HepG2 (cell line): ENCODE data around the gene SLX4. TPM values are rescaled to one million over a fixed set of nuclear protein-coding genes. Genes with fewer than 3 reads are reported as not detected.

Experiments
- ATAC-seq: fragments of 200-7000 bp; cut with Tn5 transposase; 3 replicates; pipeline ENCODE4 v1.9.1; 2020; ENCODE audit warnings: mild to moderate bottlenecking, moderate library complexity
- BruUV-seq: library from RNA; stranded (reverse); fragments of 400-500 nt; replicated peaks from 2 replicates; lab custom pipeline; 2021; lab: Mats Ljungman, UMichigan
- CTCF ChIA-PET: fragments of 300-600 bp; formaldehyde crosslinking; extraction: SDS; loops from one replicate; lab custom pipeline; 2021; ENCODE audit warnings: low total read pairs, inconsistent platforms, low intra/inter-chr PET ratio; lab: Yijun Ruan, JAX
- POLR2A ChIA-PET: fragments of 350-600 bp; sonication (Branson Sonifier 250); formaldehyde crosslinking; loops from one replicate; lab custom pipeline; 2020; ENCODE audit warnings: antibody characterized with exemption, inconsistent platforms; lab: Yijun Ruan, JAX
- DNase-seq: peaks from one replicate; pipeline ENCODE4 v3.0.0-alpha.2; 2015; ENCODE audit warnings: low spot score
- FAIRE-seq: peaks from 3 replicates; lab custom pipeline; 2011; peaks lifted over from hg19 to GRCh38; lab: Jason Lieb, UNC
- H2AFZ ChIP-seq: one replicate; pipeline ENCODE4 v1.6.1; 2011; ENCODE audit warnings: low read length, inconsistent platforms
- H3K27ac ChIP-seq: fragments of 300-600 bp; 3 replicates; pipeline ENCODE4 v1.8.0; 2011; ENCODE audit warnings: mixed run types, mild to moderate bottlenecking, mixed read lengths, low read length, inconsistent platforms; ENCODE audit not compliant: insufficient read depth; ENCODE audit errors: extremely low read length
- H3K27me3 ChIP-seq, 2 experiments: fragments of 200-600 bp in 1 of 2; 2 replicates in 1 of 2; 3 replicates in 1 of 2; pipeline versions ENCODE4 v1.6.0 to v1.8.0; 2011; ENCODE audit warnings: low read length in 2 of 2, mild to moderate bottlenecking in 2 of 2, moderate library complexity in 2 of 2, inconsistent platforms in 1 of 2; ENCODE audit not compliant: insufficient read depth in 2 of 2, control insufficient read depth in 1 of 2
- H3K36me3 ChIP-seq, 2 experiments: fragments of 200-600 bp in 1 of 2; replicated peaks in 1 of 2; 2 replicates in 1 of 2; 3 replicates in 1 of 2; pipeline versions ENCODE4 v1.5.1 to v1.8.0; 2011; ENCODE audit warnings: low read length in 2 of 2, inconsistent platforms in 1 of 2; ENCODE audit not compliant: insufficient read depth in 2 of 2, control insufficient read depth in 1 of 2
- H3K4me1 ChIP-seq: 2 replicates; pipeline ENCODE4 v1.5.1; 2012; ENCODE audit warnings: low read length, inconsistent platforms; ENCODE audit not compliant: insufficient read depth
- H3K4me2 ChIP-seq: 2 replicates; pipeline ENCODE4 v1.6.0; 2011; ENCODE audit warnings: low read depth, low read length, inconsistent platforms
- H3K4me3 ChIP-seq, 3 experiments: fragments of 200-600 bp in 1 of 3; sonication (generic), shearing (Covaris generic) in 1 of 3; replicated peaks in 1 of 3; 2 replicates each; pipeline ENCODE4 v1.5.1; 2011 to 2016; ENCODE audit warnings: low read length in 3 of 3, inconsistent platforms in 2 of 3, low read depth in 2 of 3, mild to moderate bottlenecking in 2 of 3, control low read depth in 1 of 3, mixed read lengths in 1 of 3; ENCODE audit not compliant: insufficient read depth in 1 of 3
- H3K79me2 ChIP-seq: one replicate; pipeline ENCODE4 v1.6.1; 2011; ENCODE audit warnings: low read length, inconsistent platforms; ENCODE audit not compliant: insufficient read depth
- H3K9ac ChIP-seq: 2 replicates; pipeline ENCODE4 v1.6.0; 2011; ENCODE audit warnings: mild to moderate bottlenecking, low read depth, low read length, inconsistent platforms; ENCODE audit not compliant: insufficient read depth
- H3K9me3 ChIP-seq: 2 replicates; pipeline ENCODE4 v1.5.1; 2012; ENCODE audit warnings: mild to moderate bottlenecking, low read length
- H4K20me1 ChIP-seq: 2 replicates; pipeline ENCODE4 v1.6.0; 2011; ENCODE audit warnings: inconsistent platforms, mild to moderate bottlenecking, low read length, moderate library complexity; ENCODE audit not compliant: insufficient read depth
- ARNT2 ChIP-seq: sonication (generic); formaldehyde crosslinking; IDR thresholded peaks from 2 replicates; pipeline ENCODE4 v1.8.0; 2022; ENCODE audit warnings: mild to moderate bottlenecking, low read depth, missing genetic modification reagents, moderate library complexity
- BORCS8-MEF2B ChIP-seq: sonication (generic); formaldehyde crosslinking; IDR thresholded peaks from 2 replicates; pipeline ENCODE4 v1.8.0; 2022; ENCODE audit warnings: mild to moderate bottlenecking, missing genetic modification reagents
- HNRNPUL1 ChIP-seq: fragments of 200-400 bp; formaldehyde crosslinking; IDR thresholded peaks from 2 replicates; pipeline ENCODE4 v1.6.1; 2017; ENCODE audit warnings: low read depth, mild to moderate bottlenecking, low read length, moderate library complexity
- NFE2 ChIP-seq: sonication (generic); formaldehyde crosslinking; IDR thresholded peaks from 2 replicates; pipeline ENCODE4 v1.4.0; 2020; ENCODE audit warnings: missing genetic modification reagents
- STAG1 ChIP-seq: sonication (generic); formaldehyde crosslinking; IDR thresholded peaks from 2 replicates; pipeline ENCODE4 v1.4.0; 2020; ENCODE audit warnings: missing genetic modification reagents
- ZNF558 ChIP-seq: sonication (generic); formaldehyde crosslinking; IDR thresholded peaks from 2 replicates; pipeline ENCODE4 v1.9.0; 2022; ENCODE audit warnings: mild to moderate bottlenecking, missing genetic modification reagents, borderline replicate concordance
- WGBS: methylation state at CpG from one replicate; pipeline ENCODE4 v1.1.6; 2017; ENCODE audit warnings: low lambda C conversion rate; 5-methylcytosine and 5-hydroxymethylcytosine counted together
- in situ Hi-C: cut with HindIII; loops from 2 replicates; pipeline ENCODE4 v1.10.0; 2017; ENCODE audit warnings: low pct_unique_long_range_greater_than_20kb; ENCODE audit not compliant: extremely low pct_ligation_motif_present
- intact Hi-C: fragments of 100-400 bp; cut with micrococcal nuclease; formaldehyde crosslinking; loops from one replicate; pipeline ENCODE4 v1.10.0; 2022; ENCODE audit not compliant: unreplicated experiment
- polyA plus RNA-seq, 8 experiments: library from polyadenylated mRNA; depleted of rRNA in 3 of 8; stranded (reverse) in 7 of 8; unstranded in 1 of 8; fragments of >200 nt; fragmentation: Illumina TruSeq in 4 of 8; extraction: Trizol in 4 of 8; gene quantifications; 2 replicates each; pipeline versions ENCODE4 v1.2.1 to v1.2.3, GENCODE V29; 2011 to 2016; ENCODE audit warnings: low read depth in 4 of 8, missing spikeins in 1 of 8, mixed read lengths in 1 of 8; ENCODE audit not compliant: insufficient read depth in 1 of 8
- total RNA-seq, 5 experiments: library from RNA; depleted of rRNA; stranded (reverse); fragments of >200 nt; fragmentation: Illumina TruSeq; extraction: Trizol; gene quantifications; 2 replicates each; pipeline ENCODE4 v1.2.3, GENCODE V29; 2016; ENCODE audit warnings: low read depth in 1 of 5
- TF ChIP-seq, protein P1 (sequence below): sonication (generic); formaldehyde crosslinking; IDR thresholded peaks from 2 replicates; pipeline ENCODE4 v1.4.0; 2020; ENCODE audit warnings: mild to moderate bottlenecking, missing genetic modification reagents
- TF ChIP-seq, protein P2 (sequence below): sonication (generic); formaldehyde crosslinking; conservative IDR thresholded peaks from 2 replicates; pipeline ENCODE4 v1.8.1; 2023; ENCODE audit warnings: missing genetic modification reagents
- TF ChIP-seq, protein P3 (sequence below): sonication (generic); formaldehyde crosslinking; IDR thresholded peaks from 2 replicates; pipeline ENCODE4 v1.4.0; 2020; ENCODE audit warnings: missing genetic modification reagents
- TF ChIP-seq, protein P4 (sequence below): IDR thresholded peaks from 2 replicates; pipeline ENCODE4 v1.4.0; 2020; ENCODE audit warnings: mild to moderate bottlenecking, missing genetic modification reagents

Gene SLX4
- total and polyA plus RNA-seq, 2 of the 13 experiments (the other 11 are each of a cell fraction or from before 2014, with no cell fraction given), result 1.1 to 3.6 TPM

DNA sequence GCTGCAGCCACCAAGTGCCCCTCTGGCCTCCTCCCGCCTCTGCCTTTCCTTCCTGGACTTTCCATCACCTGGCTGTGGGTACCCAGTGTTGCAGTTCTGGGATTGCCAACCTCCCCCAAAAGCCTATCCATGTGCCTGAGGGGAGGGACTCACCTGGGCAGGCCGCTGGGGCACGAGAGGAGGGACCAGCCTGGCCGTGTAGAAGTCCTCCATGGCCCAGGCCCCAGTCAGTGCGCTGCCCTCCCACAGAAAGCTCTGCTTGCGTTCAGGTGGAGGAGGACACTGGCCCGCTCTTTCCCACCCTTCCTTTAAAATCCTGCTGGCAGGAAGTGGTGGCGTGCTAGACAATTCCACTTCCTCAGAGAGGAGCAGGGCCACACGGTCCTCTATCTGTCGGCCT, 14.2 kb downstream of the SLX4 start:
- CTCF ChIA-PET, result no interaction called here
- DNase-seq, result no peak
- Histone ChIP-seq H2AFZ (no peak overlapping the region), H3K9me3 (peaks cover 6% of the 10 kb centered on the region), H3K36me3 (peaks cover 0 to 2% of the 10 kb centered on the region in 2 experiments; a peak in 1 of 5 replicates), H3K4me1 (peaks cover 42% of the 10 kb centered on the region), H3K27me3 (no peaks in the 10 kb centered on the region), H3K9ac (no peak overlapping the region), H3K4me2 (no peak overlapping the region), H3K27ac (no peak overlapping the region), H4K20me1 (no peaks in the 10 kb centered on the region; the same call in 1 of the 2 replicates), H3K4me3 (no peak overlapping the region), H3K79me2 (no peaks in the 10 kb centered on the region)
- POLR2A ChIA-PET, result interaction anchor here (1.5 kb wide), 1 partner anchor 13 kb away, joined by 3 read pairs; no protein-coding TSS in a partner anchor
- no TSS peak for BruUV-seq
- in situ Hi-C loops (no loop called here), intact Hi-C loops (no loop called here)
- no peak for FAIRE-seq
- no peak for ATAC-seq
- 98% methylated on average over 6 of the region's 10 CpGs for WGBS
- TF ChIP-seq HNRNPUL1 (no peak), ZNF558 (CRISPR knock-in tag) (no peak), NFE2 (CRISPR knock-in tag) (no peak), ARNT2 (CRISPR knock-in tag) (no peak), STAG1 (CRISPR knock-in tag) (no peak), BORCS8-MEF2B (CRISPR knock-in tag) (no peak)
- TF ChIP-seq, protein P1, sequence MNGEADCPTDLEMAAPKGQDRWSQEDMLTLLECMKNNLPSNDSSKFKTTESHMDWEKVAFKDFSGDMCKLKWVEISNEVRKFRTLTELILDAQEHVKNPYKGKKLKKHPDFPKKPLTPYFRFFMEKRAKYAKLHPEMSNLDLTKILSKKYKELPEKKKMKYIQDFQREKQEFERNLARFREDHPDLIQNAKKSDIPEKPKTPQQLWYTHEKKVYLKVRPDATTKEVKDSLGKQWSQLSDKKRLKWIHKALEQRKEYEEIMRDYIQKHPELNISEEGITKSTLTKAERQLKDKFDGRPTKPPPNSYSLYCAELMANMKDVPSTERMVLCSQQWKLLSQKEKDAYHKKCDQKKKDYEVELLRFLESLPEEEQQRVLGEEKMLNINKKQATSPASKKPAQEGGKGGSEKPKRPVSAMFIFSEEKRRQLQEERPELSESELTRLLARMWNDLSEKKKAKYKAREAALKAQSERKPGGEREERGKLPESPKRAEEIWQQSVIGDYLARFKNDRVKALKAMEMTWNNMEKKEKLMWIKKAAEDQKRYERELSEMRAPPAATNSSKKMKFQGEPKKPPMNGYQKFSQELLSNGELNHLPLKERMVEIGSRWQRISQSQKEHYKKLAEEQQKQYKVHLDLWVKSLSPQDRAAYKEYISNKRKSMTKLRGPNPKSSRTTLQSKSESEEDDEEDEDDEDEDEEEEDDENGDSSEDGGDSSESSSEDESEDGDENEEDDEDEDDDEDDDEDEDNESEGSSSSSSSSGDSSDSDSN (CRISPR knock-in tag), result no peak
- TF ChIP-seq, protein P2, sequence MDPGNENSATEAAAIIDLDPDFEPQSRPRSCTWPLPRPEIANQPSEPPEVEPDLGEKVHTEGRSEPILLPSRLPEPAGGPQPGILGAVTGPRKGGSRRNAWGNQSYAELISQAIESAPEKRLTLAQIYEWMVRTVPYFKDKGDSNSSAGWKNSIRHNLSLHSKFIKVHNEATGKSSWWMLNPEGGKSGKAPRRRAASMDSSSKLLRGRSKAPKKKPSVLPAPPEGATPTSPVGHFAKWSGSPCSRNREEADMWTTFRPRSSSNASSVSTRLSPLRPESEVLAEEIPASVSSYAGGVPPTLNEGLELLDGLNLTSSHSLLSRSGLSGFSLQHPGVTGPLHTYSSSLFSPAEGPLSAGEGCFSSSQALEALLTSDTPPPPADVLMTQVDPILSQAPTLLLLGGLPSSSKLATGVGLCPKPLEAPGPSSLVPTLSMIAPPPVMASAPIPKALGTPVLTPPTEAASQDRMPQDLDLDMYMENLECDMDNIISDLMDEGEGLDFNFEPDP (CRISPR knock-in tag), result no peak
- TF ChIP-seq, protein P3, sequence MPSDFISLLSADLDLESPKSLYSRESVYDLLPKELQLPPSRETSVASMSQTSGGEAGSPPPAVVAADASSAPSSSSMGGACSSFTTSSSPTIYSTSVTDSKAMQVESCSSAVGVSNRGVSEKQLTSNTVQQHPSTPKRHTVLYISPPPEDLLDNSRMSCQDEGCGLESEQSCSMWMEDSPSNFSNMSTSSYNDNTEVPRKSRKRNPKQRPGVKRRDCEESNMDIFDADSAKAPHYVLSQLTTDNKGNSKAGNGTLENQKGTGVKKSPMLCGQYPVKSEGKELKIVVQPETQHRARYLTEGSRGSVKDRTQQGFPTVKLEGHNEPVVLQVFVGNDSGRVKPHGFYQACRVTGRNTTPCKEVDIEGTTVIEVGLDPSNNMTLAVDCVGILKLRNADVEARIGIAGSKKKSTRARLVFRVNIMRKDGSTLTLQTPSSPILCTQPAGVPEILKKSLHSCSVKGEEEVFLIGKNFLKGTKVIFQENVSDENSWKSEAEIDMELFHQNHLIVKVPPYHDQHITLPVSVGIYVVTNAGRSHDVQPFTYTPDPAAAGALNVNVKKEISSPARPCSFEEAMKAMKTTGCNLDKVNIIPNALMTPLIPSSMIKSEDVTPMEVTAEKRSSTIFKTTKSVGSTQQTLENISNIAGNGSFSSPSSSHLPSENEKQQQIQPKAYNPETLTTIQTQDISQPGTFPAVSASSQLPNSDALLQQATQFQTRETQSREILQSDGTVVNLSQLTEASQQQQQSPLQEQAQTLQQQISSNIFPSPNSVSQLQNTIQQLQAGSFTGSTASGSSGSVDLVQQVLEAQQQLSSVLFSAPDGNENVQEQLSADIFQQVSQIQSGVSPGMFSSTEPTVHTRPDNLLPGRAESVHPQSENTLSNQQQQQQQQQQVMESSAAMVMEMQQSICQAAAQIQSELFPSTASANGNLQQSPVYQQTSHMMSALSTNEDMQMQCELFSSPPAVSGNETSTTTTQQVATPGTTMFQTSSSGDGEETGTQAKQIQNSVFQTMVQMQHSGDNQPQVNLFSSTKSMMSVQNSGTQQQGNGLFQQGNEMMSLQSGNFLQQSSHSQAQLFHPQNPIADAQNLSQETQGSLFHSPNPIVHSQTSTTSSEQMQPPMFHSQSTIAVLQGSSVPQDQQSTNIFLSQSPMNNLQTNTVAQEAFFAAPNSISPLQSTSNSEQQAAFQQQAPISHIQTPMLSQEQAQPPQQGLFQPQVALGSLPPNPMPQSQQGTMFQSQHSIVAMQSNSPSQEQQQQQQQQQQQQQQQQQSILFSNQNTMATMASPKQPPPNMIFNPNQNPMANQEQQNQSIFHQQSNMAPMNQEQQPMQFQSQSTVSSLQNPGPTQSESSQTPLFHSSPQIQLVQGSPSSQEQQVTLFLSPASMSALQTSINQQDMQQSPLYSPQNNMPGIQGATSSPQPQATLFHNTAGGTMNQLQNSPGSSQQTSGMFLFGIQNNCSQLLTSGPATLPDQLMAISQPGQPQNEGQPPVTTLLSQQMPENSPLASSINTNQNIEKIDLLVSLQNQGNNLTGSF (CRISPR knock-in tag), result no peak
- TF ChIP-seq, protein P4, sequence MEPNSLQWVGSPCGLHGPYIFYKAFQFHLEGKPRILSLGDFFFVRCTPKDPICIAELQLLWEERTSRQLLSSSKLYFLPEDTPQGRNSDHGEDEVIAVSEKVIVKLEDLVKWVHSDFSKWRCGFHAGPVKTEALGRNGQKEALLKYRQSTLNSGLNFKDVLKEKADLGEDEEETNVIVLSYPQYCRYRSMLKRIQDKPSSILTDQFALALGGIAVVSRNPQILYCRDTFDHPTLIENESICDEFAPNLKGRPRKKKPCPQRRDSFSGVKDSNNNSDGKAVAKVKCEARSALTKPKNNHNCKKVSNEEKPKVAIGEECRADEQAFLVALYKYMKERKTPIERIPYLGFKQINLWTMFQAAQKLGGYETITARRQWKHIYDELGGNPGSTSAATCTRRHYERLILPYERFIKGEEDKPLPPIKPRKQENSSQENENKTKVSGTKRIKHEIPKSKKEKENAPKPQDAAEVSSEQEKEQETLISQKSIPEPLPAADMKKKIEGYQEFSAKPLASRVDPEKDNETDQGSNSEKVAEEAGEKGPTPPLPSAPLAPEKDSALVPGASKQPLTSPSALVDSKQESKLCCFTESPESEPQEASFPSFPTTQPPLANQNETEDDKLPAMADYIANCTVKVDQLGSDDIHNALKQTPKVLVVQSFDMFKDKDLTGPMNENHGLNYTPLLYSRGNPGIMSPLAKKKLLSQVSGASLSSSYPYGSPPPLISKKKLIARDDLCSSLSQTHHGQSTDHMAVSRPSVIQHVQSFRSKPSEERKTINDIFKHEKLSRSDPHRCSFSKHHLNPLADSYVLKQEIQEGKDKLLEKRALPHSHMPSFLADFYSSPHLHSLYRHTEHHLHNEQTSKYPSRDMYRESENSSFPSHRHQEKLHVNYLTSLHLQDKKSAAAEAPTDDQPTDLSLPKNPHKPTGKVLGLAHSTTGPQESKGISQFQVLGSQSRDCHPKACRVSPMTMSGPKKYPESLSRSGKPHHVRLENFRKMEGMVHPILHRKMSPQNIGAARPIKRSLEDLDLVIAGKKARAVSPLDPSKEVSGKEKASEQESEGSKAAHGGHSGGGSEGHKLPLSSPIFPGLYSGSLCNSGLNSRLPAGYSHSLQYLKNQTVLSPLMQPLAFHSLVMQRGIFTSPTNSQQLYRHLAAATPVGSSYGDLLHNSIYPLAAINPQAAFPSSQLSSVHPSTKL (CRISPR knock-in tag), result no peak
